ELR (cell line): ENCODE measurements around the gene GLRX2.
A peak's percentile ranks its signal among the peaks of the same experiment; 100 is the strongest.

ENCODE experiments used
- DNase-seq: peaks from one replicate; pipeline ENCODE4 v3.0.0-alpha.2; 2015; ENCODE audit warnings: low read depth

GLRX2 gene

DNA sequence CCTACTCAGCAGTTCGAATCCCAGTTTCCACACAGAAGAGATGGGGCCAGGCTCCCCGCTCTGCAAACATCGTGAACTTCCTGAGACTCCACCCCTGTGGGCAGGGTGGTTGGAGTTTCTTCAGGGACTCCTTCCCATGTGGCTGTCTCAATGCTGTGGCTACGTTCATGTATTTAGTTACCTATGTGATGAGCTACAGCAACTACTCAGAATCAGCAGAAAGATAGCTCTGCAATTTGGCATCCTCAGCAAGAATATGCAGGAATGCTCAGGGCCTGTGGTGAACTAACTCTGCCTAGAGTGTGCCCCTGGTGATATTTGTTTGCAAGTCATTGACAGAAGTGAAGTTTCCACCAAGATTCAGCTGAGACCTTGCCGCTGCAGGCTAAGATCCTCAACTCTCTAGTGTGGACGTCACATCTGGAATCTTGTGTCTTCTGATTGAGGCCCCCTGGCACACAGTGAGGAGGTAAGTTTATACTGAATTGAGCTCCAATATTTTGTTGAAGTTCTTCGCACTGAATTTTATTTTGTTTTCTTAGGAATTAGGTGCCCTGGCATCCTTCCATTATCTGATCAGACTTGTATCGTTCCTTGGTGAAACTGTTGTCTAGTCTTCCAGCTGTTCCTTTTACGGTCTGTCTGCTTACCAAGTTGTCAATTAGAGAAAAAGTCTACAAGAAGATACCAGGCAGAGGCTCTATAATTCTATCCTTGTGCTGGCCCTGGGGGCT is 8.2 kb upstream of the GLRX2 start:
- DNase-seq = no peak

DNA sequence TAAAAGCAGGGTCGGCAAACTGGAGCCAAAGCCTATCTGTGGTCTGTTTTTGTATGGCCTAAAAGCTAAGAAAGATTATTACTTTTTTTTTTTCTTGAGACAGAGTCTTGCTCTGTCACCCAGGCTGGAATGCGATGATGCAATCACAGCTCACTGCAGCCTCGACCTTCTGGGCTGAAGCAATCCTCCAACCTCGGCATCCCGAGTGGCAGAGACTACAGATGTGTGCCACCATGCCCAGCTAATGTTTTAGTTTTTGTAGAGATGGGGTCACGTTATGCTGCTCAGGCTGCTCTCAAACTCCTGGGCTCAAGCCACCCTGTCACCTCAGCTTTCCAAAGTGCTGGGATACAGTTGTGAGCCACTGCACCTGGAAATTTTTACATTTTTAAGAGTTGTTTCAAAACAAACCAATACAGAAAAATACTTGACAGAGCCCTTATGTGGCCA is 6.5 kb upstream of the GLRX2 start:
- peak; percentile 88 for DNase-seq

DNA sequence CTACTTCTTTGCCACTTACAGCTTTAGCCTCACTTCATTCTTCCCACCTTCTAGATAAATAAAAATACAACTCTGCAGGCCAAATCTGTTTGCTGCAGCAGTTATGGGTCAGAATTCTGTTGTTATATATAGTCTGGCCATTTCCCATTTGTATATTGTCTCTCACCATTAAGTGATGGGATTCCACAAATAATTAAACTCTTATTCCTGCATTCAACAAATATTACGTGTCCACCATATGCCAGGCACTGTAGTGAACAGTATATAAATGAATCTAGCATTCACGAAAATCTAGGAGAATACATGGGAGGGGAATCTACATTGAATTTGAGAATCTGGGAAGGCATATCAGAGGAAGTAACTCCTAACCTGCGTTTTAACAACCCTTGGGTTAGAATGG is 5.7 kb upstream of the GLRX2 start:
- no peak for DNase-seq

DNA sequence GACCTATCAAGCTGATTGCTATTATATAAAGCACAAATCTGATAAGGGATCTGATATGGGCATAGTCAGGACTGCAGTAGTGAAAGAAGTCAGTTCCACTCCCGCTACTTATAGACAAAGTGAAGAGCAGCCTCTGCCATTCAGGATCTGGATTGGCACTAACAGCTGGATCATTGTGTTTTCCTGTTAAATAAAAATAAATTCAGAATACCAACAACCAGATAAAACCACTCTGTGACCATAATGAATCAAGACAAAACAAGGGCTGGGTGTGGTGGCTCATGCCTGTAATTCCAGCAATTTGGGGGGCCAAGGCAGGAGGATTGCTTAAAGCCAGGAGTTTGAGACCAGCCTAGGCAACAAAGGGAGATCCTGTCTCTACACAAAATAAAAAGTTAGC is 5.0 kb upstream of the GLRX2 start:
- DNase-seq = no peak

DNA sequence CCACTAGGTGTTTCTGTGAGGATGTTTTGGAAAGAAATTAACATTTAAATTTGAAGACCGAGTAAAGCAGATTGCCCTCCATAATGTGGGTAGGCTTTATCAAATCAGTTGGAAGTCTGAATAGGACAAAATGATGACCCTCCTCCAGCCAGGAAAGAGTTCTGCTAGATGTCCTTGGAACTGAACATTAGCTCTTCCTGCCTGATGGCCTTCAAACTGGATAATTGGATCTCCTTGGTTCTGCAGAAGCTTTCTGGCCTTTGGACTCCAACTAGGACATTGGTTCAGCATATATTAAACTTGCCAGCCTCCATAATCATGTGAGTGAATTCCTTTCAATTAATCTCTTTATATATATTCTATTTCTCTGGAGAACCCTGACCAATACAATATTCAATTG is 4.4 kb upstream of the GLRX2 start:
- DNase-seq = no peak

DNA sequence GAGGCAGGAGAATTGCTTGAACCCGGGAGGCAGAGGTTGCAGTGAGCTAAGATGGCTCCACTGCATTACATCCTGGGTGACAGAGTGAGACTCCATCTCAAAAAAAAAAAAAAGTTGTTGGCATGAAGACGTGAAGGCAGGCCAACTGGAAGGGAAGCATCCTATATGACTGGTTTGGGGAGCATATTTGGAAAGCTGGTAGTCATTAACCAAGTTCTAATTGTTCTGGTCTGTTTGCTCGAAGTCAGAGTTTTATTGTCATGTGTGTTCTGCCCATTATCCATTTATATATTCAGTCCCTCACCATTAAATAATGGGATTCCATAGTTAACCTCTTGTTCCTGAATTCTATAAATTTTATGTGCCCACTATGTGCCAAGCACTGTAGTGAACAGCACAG is 3.3 kb upstream of the GLRX2 start:
- DNase-seq = no peak

DNA sequence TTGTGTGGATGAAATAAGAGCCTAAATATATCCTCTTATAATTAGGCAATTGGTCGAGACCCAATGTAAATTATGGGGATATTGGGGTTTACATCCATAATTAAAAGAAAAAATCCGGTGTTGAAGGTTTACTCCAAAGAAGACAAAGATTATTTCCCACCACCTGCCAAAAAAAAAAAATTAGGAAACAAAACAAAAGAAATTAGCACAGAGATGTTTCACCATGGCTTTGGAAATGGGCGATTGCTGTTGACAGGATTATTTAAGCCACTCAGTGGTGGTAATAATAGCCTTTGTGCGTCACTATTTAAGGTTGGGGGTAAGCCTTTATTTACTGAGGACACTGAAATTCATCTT is 585 bp upstream of the GLRX2 start:
- no peak for DNase-seq

DNA sequence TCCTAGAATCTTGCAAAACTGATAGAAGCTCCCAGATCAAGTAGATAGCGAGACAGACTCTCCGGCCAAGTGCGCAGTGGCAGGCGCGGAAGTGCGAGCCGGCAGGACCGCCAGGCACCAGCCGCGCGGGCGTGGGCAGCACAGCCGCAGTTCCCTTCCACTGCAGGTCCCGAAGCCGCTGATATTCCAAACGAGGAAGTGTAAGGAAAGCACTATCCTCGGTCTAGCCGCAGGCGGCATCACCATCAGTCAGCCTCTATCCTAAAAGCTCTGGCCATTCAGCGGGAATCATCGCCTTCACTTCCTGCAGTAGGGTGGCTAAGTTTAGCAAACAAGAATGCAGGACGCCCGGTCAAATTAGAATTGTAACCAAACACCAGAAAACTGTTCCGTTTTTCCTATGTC is 710 bp downstream of the GLRX2 start:
- DNase-seq = peak; percentile 78

DNA sequence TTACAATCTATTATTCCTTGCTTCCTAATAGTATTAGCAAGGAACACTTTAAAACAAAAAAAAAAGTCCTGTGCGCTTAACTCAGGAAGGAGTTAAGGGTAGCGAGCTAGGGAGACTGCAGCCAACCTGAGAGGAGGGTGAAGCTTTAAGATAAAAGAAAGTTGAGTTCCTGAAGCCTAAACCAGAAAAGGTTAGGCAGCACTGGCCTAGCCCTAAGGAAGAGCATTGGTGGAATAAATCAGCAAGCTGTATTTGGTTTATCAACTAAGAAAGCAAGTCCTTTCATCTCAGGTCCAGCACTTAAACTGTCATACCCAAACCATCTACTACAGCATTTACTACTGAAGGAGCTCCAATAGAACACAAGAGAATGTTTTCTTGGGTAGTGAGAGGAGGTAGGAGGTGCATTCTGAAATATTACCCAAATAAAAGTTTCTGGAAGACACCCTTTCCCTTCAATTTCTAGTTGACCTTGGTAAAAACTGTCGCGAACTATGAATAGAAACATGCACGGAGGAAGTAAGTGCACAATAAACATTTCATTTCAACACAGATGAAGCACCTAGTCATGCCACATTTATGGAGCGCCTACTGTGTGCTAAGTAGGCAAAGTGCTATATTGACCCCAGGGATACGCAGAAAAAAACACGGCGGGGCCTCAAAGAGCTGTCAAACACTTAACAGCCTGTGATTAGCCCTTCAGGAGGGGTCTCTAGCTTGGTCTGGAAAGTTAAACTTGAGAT is 1.3 kb downstream of the GLRX2 start:
- DNase-seq = no peak

DNA sequence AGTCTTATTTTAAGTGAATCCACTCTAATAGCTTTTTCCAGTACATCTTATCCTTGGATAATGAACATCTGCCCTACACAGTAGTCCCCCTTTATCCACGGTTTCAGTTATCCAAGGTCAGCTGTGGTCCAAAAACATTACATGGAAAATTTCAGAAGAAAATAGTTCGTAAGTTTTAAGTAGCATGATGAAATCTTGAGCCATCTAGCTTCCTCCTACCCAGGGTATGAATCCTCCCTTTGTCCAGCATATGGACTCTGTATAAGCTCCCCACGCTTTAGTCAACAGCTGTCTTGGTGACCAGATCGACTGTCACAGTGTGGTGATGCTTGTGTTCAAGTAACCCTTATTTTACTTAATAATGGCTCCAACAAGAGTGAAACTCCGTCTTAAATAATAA is 2.6 kb downstream of the GLRX2 start:
- DNase-seq = no peak

DNA sequence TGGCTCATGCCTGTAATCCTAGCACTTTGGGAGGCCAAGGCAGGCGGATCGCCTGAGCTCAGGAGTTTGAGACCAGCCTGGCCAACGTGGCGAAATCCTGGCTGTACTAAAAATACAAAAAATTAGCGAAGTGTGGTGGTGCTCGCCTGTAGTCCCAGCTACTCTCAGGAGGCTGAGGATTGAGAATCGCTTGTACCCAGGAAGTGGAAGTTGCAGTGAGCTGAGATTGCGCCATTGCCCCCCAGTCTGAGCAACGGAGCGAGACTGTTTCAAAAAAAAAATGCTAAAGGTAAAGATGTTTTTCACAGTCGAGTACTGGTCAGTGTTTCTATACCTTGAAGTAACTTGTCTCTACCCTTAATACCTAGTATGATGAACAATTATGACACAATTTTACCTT is 11.1 kb downstream of the GLRX2 start:
- DNase-seq = no peak

DNA sequence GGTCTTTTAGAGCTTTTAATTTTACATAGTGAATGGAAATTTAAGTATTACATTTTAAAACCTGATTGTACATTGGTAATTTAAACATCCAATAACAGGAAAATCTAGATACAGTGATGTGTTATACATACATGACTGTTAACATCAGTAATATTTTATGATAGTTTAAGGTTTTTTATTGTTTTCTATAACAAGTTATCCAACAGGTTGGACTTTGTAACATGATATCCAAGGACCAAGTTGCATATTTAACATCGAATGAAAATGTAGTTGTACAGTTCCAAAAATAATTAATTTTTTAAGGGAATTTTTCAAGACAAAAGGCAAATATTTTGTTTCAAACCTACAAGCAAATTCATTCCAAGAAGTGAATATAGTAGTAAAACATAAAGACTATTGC is 14.3 kb downstream of the GLRX2 start:
- no peak for DNase-seq

DNA sequence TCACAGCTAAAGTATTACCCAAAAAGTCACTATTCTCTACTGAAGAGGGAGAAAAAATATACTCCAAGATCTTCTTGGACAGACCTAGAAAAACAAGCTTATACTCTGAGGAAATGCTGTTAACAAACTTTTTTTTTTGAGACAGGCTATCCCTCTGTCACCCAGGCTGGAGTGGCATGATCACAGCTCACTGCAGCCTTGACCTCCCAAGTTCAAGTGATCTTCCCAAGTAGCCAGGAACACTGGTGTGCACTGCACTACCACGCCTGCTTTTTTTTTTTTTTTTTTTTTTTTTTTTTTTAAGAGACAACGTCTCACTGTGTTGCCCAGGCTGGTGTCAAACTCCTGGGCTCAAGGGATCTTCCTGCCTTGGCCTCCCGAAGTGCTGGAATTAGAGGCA is 17.3 kb downstream of the GLRX2 start:
- no peak for DNase-seq

DNA sequence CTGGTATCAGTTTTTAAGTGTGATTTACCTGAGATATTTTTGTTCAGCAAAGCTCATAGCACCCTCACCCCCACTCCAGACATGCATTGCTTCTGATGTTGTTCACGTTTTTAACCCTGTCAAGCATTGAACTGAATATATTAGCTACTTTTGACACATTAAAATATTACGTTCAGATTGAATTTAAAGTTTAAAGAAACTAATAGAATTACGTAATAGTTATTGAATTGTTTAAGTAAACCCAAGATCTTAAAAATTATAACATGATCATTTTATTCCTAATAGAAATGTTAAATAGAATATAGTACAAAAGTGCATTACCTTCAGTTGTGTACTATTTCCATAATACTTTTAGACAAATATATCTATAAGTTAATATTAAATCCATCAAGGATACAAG is 18.9 kb downstream of the GLRX2 start:
- DNase-seq = no peak

DNA sequence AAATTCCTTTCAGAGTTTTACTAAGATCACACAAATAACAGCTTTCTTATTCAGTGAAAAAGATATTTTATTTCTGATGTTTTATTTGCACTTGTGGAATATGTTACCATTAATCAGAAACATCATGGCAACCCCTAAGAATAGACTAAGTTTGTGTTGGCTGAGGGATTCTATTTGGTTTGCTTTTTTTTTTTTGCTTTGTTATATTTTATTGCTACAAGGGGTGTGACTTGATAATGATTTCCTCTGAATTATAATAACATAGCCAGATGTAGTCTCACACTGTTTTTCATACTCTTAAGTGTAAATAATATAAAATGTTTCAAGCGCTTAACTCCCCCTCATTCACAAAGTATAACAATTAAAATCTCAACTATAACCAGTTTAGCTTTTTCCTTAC is 20.0 kb downstream of the GLRX2 start:
- no peak for DNase-seq

DNA sequence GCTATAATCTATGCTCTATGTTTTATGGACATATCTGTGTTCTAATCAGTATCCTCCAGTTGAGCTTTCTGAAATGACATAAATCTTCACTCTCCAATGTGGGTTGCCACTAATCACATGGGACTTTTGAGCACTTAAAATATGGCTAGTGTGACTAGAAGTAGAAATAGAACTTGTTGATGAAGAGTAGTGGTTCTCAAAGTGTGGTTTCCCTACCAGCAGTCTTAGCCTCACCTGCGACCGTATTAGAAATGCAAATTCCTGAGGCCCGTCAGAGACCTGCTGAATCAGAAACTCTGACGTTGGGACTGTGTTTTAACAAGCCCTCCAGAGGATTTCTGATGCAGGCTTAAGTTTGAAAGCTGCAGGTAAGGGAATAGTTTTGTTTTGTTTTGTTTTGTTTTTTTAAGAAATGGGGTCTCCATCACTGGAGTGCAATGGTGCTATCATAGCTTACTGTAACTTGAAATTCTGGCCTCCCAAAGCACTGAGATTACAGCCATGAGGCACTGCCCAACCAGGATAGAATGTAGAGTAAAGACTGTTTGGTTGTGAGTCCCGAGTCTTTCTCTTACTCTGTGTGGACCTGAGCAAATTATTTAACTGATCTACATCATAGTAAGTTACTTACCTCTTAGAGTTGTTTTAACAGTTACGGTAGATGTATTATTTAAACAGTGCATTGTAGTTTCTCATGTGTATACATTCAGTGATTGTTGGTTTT is 21.7 kb downstream of the GLRX2 start:
- DNase-seq = no peak

DNA sequence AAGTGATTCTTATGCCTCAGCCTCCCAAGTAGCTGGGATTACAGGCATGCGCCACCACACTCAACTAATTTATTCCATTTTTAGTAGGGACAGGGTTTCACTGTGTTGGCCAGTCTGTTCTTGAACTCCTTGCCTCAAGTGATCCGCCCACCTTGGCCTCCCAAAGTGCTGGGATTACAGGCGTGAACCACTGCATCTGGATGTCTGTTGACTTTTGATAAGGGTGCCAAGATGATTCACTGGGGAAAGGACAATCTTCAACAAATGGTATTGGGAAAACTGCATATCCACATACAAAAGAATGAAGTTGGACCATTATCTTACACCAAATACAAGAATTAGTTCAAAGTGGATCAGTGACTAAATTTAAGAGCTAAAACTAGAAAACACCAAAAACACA is 26.0 kb downstream of the GLRX2 start:
- DNase-seq = no peak

DNA sequence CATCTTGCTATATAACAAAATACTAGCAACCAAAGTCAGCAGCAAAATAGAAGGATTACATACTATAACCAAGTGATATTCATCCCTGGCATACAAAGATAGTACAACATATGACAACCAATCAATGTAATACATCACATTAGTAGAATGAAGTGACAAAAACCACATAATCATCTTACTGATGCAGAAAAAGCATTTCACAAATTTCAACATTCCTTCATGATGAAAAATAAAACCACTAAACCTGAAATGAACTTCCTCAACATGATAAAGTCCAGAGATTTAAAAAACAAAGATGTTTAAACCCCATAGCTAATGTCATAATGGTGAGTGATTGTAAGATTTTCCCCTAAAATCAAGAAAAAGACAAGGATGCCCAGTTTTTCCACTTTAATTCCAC is 27.2 kb downstream of the GLRX2 start:
- peak; percentile 5 for DNase-seq

DNA sequence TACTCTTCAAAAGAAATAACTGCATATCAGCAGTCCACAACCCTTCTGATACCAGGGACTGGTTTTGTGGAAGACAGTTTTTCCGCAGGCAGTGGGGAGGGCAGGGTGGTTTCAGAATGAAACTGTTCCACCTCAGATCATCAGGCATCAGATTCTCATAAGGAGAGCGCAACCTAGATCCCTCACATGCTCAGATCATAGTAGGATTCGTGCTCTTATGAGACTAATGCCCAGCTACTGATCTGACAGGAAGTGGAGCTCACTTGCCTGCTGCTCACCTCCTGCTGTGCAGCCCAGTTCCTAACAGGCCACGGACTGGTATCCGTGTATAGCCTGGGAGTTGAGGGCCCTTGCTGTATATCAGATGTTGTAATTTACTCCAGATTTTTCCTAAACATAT is 34.3 kb downstream of the GLRX2 start:
- no peak for DNase-seq

DNA sequence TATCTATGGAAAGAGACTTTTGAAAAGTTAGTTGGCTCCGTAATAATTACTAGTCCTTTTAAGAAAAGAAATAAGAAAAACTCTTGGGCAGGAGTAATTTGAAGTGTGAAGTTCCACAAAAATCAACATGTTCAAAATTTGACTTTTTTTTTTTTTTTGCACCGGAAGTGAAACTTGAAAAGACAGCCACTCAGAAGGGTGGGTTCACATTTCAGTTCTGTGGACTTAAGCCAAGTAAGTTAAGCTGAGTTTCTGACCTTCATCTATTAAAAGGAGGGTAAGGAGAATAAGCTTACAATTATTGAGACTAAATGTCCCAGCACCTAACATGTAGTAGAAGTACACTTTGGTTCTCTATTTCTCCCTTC is 34.8 kb downstream of the GLRX2 start:
- no peak for DNase-seq

DNA sequence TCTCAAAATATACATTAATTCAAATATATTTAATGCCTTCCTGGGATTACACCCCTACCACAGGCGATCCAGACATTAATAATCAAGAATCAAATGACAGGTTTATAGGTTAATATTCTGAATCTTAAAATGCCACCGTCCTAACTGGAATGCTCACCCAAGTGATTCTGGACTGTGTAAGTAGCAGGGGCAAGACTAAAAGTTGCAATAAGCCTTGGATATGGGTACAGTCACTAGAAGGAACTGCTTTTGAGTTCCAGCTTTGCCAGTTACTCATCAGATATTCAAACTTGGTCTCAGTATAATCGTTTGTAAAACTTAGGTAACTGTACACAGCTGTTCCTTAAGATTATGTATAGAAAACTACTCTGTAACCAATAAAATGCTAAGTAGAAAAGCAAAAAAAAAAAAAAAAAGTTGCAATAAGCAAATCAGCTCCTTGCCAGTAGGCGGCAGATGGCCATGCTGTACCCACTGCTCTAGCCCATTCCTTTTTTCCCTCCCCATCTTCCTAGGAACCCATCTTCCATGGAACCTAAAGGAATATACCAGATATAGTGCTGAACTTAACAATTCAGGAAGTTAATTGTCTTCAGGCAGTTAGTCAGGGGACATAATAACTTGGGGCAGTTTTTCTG is 35.3 kb downstream of the GLRX2 start:
- peak; percentile 48 for DNase-seq

DNA sequence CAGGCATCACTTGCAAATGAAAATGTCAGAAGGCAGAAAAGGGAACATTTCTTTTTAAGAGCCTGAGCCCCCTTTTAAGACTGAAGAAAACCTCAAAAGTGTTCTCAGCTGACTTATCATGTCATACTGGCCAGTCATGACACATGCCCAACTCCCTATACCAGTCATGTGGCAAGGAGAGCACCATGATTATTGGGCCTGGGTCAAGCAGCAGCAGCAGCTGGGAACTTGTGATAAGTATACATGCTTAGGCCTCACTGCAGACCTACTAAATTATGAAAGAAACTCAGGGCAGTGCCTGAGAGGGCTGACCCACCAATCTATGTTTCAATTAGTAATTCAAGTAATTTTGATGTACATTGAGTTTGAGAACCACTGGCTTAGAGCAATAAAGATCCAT is 37.2 kb downstream of the GLRX2 start:
- DNase-seq = no peak

DNA sequence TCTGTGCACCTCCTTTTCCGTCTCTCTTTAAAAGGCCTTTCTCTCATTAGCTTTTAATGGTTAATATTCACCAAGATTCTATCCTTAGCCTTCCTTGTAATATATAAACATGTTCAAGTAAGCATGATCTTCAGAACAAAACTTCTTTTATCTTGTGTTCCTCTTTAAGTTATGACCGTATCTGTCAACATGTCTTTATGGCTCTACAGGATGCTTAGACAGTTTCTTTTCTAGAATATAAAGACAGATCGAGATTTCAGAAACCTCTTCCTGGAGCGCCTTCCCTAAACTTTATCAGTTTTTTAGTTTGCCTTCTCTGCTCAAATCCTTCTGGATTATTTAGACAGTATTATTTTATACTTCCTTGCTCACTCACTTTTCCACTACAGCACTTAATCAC is 38.6 kb downstream of the GLRX2 start:
- no peak for DNase-seq
